Fibroblast of skin of right quadriceps (primary cell): ENCODE data around the gene LYZL4.

Experiments used
- DNase-seq: peaks from one replicate; pipeline ENCODE4 v3.0.0-alpha.2; 2013

Gene LYZL4, protein sequence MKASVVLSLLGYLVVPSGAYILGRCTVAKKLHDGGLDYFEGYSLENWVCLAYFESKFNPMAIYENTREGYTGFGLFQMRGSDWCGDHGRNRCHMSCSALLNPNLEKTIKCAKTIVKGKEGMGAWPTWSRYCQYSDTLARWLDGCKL

DNA sequence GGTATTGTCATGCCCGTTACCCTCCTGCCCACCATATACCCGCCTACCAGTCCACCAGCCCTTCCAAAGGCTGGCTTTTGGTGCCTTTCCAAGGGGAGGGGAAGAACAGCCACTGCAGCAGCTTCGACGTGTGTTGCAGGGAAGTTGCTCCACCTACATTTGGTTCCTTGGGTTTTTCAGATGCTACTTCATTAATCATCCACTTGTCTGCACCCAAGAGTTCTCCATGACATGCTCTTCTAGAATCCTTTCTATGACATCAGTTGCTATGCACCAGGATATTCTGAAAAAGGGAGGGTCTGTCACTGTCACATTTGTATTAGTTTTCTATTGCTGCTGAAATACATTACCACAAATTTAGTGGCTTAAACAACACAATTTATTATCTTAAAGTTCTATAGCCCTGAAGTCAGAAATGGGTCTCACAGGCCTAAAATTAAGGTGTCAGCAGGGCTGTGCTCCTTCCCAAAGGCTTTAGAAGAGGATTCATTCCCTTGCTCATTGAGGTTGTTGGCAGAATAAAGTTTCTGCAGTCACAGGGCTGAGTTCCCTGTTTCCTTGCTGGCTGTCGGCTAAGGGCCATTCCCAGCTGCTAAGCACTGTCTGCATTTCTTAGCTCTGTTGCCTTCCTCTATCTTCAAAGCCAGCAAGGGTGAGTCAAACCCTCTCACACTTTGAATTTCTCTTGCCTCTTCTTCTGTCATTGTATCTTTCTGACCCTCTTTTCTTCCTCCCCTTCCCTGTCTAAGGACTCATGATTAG lies at the start of gene LYZL4:
Gene LYZL4 (minus strand): TSS at position 241 of the 762 bp plus-strand sequence. CDS start 3,359 bp downstream, outside the sequence.
- DNase-seq = no peak

DNA sequence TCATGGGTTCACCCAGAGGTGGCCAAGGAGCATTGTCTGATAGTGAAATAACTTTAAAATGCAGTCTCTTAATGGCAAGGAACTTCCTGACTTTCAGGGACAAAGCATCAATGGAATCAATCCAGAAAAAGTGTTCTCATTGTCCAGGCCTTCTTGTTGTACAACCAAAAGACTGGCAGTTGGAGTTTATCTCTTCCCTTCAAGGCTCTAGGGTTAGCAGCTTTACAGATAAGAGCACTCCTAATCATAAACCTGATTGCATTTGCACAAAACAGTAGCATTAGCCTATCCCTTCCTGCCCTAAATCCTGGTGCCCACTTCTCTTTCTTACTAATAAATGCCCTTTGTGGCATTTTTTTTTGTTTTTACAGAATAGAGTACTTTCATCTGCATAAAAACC lies 48.7 kb upstream of the LYZL4 start:
- no peak for DNase-seq

DNA sequence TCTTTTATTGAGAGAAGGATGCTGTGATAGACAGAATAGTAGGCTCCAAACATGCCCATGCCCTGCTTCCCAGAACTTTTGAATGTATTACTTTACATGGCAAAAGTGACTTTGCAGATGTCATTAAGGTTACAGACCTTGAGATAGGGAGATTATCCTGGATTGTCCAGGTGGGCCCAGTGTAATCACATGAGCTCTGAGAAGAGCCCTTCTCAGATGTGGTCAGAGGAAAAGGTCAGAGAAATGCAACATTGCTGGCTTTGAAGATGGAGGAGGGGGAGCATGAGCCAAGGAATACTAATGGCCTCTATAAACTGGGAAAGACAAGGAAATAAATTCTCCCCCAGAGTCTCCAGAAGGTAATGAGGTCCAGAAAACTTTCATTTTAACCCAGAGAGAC lies 45.8 kb upstream of the LYZL4 start:
- DNase-seq = no peak

DNA sequence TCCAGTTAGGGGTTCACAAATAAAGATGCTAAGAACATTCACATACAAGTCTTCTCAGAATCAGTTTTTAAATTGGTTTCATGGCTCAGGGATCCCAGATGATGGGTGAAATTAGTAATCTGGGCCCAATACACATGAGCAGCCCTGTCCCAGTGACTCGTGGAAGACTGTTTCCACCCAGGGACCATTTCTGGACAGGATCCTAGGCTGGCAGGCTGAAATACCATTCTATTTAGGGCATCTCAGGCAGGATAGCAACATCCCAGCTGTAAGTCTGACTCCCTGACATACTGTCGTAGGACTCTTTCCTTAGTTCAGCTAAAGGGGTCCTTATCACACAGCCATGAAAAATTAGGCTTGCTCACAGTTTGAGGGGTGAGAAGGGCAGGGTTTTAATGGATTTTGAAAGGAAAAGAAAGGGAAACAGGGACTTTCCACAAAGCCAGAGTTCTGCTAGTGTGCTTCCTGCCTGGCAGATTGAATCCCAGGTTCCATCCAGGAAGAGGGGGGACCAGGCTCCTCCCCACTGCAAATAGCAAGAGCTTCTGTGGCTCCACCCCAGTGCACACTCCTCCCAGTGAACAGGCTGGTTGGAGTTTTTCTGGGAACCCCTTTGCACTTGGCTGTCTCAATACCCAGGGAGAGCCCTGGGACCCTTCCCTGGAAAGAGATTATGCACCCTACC lies 41.3 kb upstream of the LYZL4 start:
- no peak for DNase-seq

DNA sequence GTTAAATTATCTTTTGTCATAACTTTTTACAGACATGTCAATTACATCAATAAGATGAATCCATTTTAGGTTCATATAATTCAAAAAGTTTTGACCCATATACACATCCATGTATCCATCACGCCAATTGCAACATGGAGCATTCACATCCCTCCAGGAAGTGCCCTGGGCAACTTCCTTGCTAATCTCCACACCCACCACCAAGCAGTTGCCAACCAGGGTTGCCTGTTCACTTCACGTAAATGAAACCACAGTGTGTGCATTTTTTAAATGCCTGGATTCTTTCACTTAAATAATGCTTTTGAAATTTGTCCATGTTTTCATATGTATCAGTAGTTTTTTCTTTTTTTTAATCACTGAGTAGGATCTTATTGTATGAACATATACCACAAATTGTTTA lies 40.7 kb upstream of the LYZL4 start:
- DNase-seq = no peak

DNA sequence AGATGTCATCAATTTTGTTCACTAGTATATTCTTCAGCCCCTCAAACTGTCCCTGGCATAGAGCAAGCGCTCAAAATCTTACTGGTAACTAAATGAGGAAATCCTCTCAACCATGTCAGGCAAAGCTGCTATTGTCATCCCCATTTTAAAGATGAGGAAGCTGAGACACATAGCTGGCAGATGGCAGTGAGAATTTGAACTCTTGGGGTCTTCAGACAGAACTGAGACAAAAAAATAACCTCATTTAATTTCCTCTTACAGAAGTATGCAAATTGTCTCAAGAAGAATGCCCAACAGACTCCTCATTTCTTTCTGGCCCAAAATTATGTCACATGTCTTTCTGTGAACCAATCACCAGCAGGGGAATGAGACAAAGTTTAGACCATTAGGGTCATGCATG lies 40.2 kb upstream of the LYZL4 start:
- DNase-seq = no peak

DNA sequence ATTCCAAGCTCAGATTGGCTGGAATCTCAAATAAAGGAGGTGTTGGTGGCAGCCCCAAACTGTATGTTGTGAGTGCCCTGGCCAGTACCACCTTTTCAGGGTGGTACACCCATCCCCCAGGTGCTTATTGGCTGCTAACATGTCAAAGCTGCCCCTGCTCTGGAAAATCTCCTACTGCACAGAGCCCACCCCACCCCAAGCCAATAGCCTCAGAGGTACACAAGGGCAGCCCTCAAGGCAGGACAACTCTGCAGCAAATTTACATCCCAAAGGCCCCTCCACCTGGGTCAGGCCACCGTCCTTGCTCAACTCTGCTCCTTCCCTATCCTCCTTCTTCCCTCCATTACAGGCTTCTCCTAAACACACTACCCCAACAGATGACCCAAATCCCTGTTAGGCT lies 37.1 kb upstream of the LYZL4 start:
- no peak for DNase-seq

DNA sequence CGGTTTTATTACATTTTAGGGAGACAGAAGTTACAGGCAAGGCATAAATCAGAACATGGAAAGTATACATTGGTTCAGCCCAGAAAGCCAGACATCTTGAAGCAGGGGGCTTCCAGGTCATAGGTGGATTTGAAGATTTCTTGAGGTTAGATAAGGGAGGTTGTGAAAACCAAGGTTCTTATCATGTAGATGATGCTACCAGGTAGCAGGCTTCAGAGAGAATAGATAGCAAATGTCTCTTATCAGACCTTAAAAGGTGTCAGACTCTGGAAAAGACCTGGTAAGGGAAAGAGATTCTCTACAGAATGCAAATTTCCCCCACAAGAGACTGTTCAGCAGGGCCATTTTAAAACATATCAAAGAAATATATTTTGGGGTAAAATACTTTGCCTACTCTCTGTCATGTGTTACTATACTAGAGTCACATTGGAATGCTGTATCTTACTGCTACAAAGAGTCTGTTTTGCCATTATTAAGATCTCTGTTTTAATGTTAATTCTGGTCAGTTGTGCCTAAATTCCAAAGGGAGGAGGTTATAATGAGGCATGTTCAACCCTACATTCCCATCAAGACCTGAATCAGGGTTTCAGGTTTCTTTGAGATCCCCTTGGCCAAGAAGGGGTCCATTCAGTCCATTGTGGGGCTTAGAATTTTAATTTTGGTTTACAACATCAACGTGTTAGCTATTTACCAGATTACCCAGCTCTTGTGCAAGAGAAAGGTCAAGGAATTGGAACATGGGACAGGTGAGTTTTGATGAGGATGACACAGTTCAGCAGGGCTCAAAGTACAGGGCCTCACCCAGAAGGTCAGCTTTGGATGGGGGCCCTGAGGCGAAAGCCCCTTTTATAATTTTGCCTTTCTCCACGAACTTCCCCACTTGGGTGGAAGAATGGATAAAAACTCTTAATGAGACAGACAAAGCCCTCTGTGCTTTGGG lies 36.0 kb upstream of the LYZL4 start:
- no peak for DNase-seq

DNA sequence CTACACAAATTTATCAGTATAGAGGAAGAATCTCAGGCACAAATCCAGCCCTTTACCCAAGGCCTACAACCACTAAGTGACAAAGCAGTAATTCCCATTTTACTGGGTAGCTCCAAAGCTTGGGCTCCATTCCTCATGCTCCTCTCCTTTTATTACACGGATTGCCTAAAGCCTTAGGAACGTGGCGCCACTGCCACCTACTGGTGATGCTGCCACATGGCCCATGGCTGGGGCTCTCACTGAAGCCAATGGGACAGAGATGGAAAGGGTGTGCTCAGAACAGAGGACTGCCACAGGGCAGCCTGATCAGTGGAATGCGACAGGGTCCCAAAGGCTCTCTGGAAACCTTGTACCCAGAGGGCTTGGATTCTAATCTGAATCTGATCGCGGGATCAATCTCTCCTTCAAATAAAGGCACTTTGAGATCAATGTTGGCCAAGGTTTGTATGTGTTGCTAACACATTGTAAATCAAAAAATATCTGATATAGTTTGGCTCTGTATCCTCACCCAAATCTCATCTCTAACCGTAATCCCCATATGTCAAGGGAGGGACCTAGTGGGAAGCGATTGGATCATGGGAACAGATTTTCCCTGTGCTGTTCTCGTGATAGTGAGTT lies 33.5 kb upstream of the LYZL4 start:
- peak; percentile 60 for DNase-seq

DNA sequence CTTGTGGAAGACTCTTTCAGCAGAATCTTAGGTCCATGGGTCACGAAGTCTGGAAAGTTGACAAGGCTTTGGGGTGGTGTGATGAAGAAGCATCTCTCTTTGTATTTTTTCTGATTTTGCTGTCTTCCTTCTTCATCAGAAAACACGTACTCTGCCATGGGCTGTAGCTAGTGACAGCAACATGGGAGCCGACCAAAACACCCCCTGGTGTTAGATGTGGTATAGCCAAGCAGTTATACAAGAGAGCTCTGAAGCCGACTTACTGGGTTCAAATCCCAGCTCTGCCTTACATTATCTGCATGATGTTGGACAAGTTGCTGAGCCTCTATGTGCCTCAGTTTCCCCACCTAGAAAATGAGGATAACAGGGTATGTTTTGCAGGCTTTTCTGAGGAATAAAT lies 32.9 kb upstream of the LYZL4 start:
- DNase-seq = no peak

DNA sequence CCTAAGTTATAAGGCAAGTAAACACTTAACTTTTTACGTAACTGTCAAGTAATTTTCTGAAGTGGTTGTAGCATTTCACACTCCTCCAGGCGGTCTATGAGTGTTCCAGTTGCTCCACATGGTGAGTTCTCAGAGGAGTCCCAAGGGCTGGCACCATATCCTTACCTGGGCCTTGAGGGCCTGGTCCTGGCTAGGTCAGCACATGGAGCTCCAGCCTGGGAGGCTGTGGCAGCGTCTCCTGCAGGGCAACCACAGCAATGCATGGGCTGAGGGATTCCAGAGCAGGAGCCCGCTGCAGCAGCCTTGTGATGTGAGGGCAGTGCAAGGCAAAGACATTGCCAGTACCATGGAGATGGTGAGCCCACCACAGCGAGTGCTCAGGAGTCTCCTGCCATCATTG lies 32.2 kb upstream of the LYZL4 start:
- DNase-seq = no peak

DNA sequence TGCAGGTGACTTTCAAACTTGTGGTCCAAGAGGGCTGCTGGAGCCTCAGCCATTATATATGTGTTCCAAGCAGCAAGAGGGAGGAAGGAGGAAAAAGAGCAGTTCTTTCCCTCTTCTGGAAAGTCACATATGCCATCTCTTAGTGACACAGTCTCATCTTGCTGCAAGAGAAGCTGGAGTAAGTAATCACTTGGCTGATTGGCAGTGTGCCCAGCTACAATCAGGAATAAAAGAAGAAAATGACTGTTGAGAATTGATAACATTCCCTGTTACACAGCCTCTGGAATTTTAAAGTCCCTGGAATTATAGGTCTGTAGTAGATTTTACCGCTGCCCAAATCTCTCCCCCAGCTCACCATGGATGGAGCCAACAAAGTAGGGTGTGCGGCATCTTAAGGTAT lies 31.4 kb upstream of the LYZL4 start:
- DNase-seq = no peak

DNA sequence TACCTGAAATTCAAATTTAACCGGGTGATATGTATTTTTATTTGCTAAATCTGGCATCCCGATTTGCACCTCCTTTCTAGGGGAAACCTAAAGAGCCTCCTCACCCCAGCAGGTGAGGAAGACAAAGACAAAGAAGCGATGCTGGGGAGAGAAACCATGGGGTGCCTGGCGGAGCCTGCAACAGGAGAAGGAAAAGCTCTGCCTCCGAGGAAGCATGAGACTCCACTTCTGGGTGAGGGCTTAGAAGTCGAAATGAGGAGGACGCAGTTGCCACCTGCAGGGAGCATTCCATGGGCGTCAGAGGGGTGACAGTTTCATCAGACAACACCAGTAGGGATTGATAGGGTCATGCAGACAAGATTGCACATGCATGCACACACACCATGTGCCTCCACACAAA lies 30.5 kb upstream of the LYZL4 start:
- no peak for DNase-seq

DNA sequence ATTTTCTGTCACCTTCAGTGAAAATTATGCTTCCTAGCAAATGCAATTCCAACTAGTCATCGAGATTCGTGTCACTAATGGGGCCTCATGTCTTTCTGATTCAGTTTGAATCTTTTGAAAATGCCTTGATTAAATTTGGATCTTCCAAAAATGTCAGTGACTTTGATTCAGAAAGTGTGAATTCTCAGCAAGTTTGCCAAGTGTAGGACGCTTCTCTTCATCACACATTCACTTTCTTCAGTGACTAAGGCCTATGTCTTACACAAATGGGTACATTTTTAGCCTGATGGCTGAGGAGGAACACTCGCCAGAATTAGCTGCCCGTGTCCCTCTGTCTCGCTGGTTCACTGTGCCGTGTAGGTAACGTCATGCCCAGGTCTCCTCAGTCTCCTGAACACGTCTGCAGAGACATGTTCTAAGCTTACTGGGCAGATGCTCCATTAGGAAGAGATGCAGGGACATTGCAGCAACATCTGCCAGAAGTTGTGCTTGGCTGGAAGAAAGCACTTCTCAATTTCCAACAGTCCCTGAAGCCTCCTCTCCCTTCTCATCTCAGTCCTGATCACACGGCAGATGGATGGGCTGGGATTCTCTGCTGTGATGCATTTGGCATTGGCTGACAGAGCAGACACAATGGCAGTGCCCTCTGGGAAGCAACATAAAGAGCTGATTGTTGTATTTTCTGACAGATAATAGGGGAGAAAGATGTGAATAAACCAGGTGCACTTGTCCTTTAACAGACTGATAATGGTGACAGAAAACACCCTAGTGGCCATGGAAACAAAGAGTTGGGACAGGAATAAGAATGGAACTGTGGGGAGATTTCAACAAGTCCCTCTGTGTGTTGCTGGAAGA lies 29.1 kb upstream of the LYZL4 start:
- DNase-seq = no peak

DNA sequence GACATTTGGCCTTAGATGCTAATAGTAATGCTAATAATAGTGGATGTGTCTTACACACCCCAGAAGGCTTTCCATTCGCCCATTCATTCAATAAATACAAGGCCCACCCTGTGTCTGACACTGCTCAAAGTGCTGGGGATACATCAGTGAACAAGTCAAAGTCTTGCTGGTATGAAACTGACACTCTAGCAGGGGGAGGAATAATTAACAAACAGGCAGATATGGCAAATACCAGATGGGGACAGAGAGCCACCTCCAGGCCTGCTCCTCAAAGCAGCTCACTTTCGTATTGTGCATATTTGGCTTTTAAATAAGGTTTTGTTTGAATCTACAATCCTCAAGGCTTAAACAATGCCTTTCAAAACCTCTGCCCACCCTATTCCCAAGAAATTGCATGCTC lies 28.3 kb upstream of the LYZL4 start:
- DNase-seq = no peak

DNA sequence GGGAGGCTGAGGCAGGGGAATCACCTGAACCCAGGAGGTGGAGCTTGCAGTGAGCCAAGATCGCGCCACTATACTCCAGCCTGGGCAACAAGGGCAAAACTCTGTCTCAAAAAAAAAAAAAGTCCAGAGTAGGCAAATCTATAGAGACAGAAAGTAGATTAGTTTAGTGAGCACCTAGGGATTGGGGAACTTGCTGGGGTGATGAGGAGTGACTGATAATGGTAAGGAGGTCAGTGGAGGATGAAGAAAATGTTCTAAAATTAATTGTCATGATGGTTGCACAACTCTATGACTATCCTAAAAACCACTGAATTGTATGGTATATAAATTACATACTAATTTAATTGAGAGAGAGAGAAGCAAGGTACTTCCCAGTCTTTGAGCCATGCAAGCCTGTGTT lies 27.8 kb upstream of the LYZL4 start:
- no peak for DNase-seq

DNA sequence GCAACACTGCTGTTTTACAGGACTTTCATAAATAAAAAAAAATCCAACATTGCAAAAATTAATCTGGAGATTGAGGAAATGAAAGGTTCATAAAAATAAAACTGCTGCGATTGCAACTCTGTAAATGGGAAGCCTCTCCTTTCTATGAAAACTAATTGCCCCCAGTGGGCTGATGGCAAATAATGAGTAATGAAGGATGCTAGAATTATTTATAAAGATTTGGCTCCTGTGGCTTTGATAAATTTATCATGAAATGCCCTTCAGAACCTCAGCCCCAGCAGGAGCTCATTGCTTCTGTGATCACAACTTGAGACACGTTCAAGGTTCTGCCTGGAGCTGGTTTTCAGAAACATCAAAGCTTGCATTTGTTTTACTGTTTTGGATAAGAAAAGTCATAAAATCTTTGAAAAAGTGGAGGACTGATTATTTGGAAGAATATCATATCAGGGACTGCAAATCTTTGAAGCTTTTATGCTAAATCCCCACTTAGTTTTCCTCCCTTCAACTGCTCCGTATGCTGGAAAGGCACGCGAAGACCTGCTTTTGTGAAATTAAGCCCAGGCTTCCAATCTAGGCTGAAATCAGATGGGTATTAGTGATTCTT lies 24.5 kb upstream of the LYZL4 start:
- DNase-seq = no peak

DNA sequence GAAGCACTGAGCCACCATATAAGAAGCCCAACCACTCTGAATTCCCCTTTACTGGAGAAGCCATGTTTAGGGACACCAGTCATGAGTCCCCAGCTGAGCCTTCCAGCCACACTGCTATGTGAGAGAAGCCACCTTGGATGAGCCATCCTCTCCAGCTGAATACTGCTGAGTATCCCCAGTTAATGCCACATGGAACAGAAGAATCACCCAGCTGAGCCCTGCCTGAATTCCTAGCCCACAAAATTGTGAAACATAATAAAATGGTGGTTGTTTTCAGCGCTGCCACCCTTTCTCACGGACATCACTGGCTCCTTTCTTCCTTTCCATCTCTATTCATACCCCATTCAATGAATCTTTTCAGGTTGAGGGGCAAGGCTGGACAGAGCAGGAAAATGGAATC lies 22.1 kb upstream of the LYZL4 start:
- no peak for DNase-seq

DNA sequence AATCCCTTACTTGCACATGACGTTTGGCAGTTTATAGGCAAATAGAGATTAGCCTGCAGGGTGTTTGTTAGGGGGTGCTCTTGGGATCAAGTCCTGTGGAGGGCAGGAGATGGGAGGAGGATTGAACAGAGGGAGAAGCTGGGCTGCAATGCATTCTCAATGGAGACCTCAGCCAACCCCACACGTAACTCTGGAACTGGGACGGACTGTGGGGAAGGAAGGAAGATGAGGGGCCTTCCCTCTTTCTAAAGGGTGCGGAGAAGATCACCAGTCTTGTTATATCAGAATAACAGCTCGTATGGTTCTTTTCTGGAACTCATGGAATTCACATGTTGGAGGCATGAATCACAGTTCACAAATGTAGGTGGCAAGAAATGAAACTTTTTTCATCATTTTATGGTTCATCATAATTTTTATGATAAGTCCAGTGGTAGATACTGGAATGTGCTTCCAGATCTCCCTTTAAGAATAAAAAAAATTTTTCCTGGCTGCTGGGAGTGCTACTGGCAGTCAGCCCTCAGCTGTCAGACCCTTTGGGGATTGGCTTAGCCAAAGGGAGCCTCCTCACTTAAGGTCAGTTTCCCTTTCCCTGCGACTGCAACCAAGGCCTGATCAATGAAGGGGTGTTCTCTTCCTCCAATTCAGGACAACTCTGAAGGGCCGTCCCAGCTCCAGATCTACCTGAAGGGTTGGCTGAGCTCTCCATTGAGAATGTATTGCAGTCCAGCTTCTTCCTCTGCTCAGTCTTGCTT lies 20.5 kb upstream of the LYZL4 start:
- no peak for DNase-seq

DNA sequence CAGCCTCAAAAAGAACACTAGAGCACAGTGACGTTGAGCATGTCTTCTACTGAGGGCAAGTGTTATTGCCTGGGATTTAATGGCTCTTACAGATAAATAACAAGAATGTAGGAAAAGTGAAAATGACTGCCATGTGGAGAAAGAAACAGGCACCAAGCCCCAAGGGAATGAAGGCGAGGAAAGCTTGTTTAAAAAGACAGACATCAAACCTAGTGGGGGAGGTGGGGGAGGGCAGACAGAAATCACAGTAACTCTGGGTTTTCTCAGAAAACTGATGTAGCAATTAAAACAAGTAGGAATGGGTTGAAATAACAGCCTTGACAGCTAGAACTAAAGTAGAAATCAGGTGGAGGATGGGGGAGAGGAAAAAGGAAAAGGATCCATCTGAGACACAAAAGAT lies 18.4 kb upstream of the LYZL4 start:
- DNase-seq = no peak
